CD4-positive, CD25-positive, alpha-beta regulatory T cell (primary cell): ENCODE data around the gene TMEM60. TPM values are rescaled to one million over a fixed set of nuclear protein-coding genes. Genes with fewer than 3 reads are reported as not detected.

Experiments used
- ATAC-seq, 2 donors: fragments of 150-1000 bp; cut with Tn5 transposase; one replicate each; pipeline ENCODE4 v1.10.0; 2021; ENCODE audit warnings: low read depth in 2 of 2, moderate number of reproducible peaks in 2 of 2, moderate library complexity in 1 of 2
- DNase-seq, 3 donors: peaks; one replicate each; pipeline versions ENCODE4 v3.0.0 to v3.0.0-alpha.2; 2012 to 2022; ENCODE audit warnings: mixed read lengths in 1 of 3
- H3K27ac ChIP-seq: one replicate; pipeline ENCODE4 v1.7.0; 2013; ENCODE audit warnings: mild to moderate bottlenecking, low read length; ENCODE audit not compliant: insufficient read depth, poor library complexity, severe bottlenecking
- H3K27me3 ChIP-seq: one replicate; pipeline ENCODE4 v1.7.0; 2013; ENCODE audit warnings: low read length; ENCODE audit not compliant: control insufficient read depth, insufficient read depth
- H3K36me3 ChIP-seq: one replicate; pipeline ENCODE4 v1.7.0; 2013; ENCODE audit warnings: mild to moderate bottlenecking, low read length, moderate library complexity; ENCODE audit not compliant: control insufficient read depth, insufficient read depth
- H3K4me1 ChIP-seq: 2 replicates; pipeline ENCODE4 v1.7.0; 2013; ENCODE audit warnings: mild to moderate bottlenecking, low read length; ENCODE audit not compliant: insufficient read depth, control insufficient read depth, poor library complexity, severe bottlenecking
- H3K4me3 ChIP-seq: one replicate; pipeline ENCODE4 v1.7.0; 2013; ENCODE audit warnings: low read depth, mild to moderate bottlenecking, low read length, moderate library complexity
- H3K9me3 ChIP-seq, 2 experiments: 1 replicate in 1 of 2; 2 replicates in 1 of 2; pipeline ENCODE4 v1.7.0; 2013; ENCODE audit warnings: low read length in 2 of 2, mild to moderate bottlenecking in 1 of 2, moderate library complexity in 1 of 2; ENCODE audit not compliant: control insufficient read depth in 2 of 2
- H3K27ac Mint-ChIP-seq, 3 donors: one replicate each; pipeline ENCODE4 v1.8.0; 2020 to 2022; ENCODE audit warnings: mild to moderate bottlenecking in 3 of 3, mixed read lengths in 3 of 3, moderate library complexity in 2 of 3
- H3K27me3 Mint-ChIP-seq: one replicate; pipeline ENCODE4 v1.8.0; 2022; ENCODE audit warnings: mild to moderate bottlenecking, mixed read lengths
- H3K36me3 Mint-ChIP-seq: one replicate; pipeline ENCODE4 v1.8.0; 2020; ENCODE audit warnings: mixed read lengths
- H3K4me1 Mint-ChIP-seq, 4 donors: one replicate each; pipeline ENCODE4 v1.8.0; 2020 to 2022; ENCODE audit warnings: mixed read lengths in 4 of 4, mild to moderate bottlenecking in 1 of 4
- H3K4me3 Mint-ChIP-seq, 4 donors: one replicate each; pipeline ENCODE4 v1.8.0; 2020 to 2022; ENCODE audit warnings: mild to moderate bottlenecking in 4 of 4, mixed read lengths in 4 of 4, moderate library complexity in 3 of 4
- H3K9me3 Mint-ChIP-seq, 7 donors: one replicate each; pipeline ENCODE4 v1.8.0; 2020 to 2022; ENCODE audit warnings: mixed read lengths in 7 of 7, mild to moderate bottlenecking in 3 of 7, moderate library complexity in 2 of 7
- polyA plus RNA-seq, 4 donors: library from polyadenylated mRNA; unstranded; fragments of 300-500 nt; fragmentation: Illumina TruSeq; gene quantifications; one replicate each; pipeline ENCODE4 v1.2.3, GENCODE V29; 2021
- total RNA-seq: library from RNA; stranded (reverse); gene quantifications from one replicate; pipeline ENCODE4 v1.2.3, GENCODE V29; 2022

TMEM60 gene
- total and polyA plus RNA-seq, 5 donors from 2014 or later, result 5.2 to 76.0 (median 46.5) TPM

DNA sequence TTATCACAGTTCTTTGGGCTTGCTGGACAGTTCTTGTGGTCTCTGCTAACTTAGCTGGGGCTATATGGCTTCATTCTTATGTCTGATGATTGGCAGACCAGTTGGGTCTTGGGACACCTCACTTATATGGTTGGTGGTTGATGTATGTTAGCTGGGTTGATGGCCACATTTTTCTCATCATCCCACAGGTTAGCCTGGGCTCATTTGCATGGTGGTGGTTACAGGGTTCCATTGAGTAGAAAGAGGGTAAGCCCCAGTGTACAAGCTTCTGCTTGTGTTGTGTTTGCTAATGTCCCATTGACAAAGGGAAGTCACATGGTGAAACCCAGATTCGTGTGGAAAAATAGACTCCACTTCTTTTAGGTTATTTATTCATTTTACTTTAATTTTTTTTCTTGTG, 40.6 kb downstream of the TMEM60 start:
- Histone ChIP-seq H3K9me3 (no peaks in the 10 kb centered on the region), H3K36me3 (peaks cover 5% of the 10 kb centered on the region), H3K27ac (no peak overlapping the region), H3K4me3 (no peak overlapping the region), H3K4me1 (peaks cover 19% of the 10 kb centered on the region), H3K27me3 (no peaks in the 10 kb centered on the region)
- peaks cover 43 to 65% (median 53%) of the 10 kb centered on the region in 4 donors for H3K4me1 Mint-ChIP-seq
- no peaks in the 10 kb centered on the region for H3K27me3 Mint-ChIP-seq
- no peaks in the 10 kb centered on the region for H3K9me3 Mint-ChIP-seq
- DNase-seq, result no peak
- ATAC-seq, result peak in 1 of 2 donors; percentile 22
- peak overlapping the region; percentile 27 to 61 (median 49) for H3K27ac Mint-ChIP-seq
- no peaks in the 10 kb centered on the region for H3K36me3 Mint-ChIP-seq
- no peak overlapping the region for H3K4me3 Mint-ChIP-seq

DNA sequence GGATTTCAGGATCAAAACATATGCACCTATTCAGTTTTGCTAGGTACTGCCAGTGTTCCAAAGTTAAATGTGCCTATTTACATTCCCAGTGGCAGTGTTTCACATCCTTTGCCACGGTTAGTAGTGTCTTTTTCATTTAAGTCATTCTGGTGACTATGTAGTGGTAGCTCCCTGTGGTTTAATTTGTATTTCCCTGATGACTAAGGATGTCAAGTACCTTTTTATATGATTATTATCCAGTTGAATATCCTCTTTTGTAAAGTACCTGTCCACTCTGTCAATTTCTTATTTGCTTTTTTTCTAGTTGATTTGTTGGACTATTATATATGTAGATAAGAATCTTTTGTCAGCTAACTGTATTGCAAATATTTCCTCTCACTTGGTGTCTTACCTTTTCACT, 45.1 kb downstream of the TMEM60 start:
- Histone ChIP-seq H3K36me3 (peaks cover 24% of the 10 kb centered on the region), H3K27ac (no peak overlapping the region), H3K4me3 (no peak overlapping the region), H3K9me3 (no peaks in the 10 kb centered on the region), H3K4me1 (peaks cover 8% of the 10 kb centered on the region), H3K27me3 (no peaks in the 10 kb centered on the region)
- Mint-ChIP-seq H3K4me1 (peaks cover 37 to 69% (median 55%) of the 10 kb centered on the region in 4 donors), H3K36me3 (peaks cover 10% of the 10 kb centered on the region), H3K4me3 (no peak overlapping the region), H3K27ac (peak overlapping the region; percentile 59 to 74 (median 68)), H3K9me3 (no peaks in the 10 kb centered on the region), H3K27me3 (no peaks in the 10 kb centered on the region)
- ATAC-seq (no peak), DNase-seq (no peak)

DNA sequence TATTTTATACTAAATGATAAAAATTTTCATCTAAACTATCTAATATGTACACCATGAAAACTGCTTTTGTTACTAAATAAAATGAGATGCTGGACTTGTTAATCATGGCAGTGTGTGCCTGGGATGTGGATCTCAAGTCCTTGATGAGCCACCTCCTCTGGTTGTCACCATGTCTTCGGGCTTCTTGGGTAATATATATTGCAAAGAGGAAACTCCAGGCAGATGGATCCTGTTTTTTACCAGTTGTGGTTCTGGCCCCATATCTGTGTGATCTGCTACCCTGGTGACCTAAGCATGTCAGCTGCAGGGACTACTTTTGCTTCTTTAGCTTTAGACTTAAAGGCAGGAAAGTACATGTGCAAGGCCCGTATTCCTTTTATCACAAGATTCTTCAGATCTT, 46.2 kb downstream of the TMEM60 start:
- no peak overlapping the region for H3K27ac ChIP-seq
- Mint-ChIP-seq H3K4me1 (peaks cover 39 to 72% (median 56%) of the 10 kb centered on the region in 4 donors), H3K27me3 (no peaks in the 10 kb centered on the region), H3K36me3 (peaks cover 15% of the 10 kb centered on the region), H3K4me3 (peak overlapping the region in 1 of 4 donors; percentile 3), H3K27ac (peak overlapping the region; percentile 22 to 59 (median 37)), H3K9me3 (no peaks in the 10 kb centered on the region)
- H3K27me3 ChIP-seq, result no peaks in the 10 kb centered on the region
- no peaks in the 10 kb centered on the region for H3K9me3 ChIP-seq
- DNase-seq (no peak), ATAC-seq (no peak)
- peaks cover 24% of the 10 kb centered on the region for H3K36me3 ChIP-seq
- H3K4me1 ChIP-seq, result peaks cover 12% of the 10 kb centered on the region
- no peak overlapping the region for H3K4me3 ChIP-seq

DNA sequence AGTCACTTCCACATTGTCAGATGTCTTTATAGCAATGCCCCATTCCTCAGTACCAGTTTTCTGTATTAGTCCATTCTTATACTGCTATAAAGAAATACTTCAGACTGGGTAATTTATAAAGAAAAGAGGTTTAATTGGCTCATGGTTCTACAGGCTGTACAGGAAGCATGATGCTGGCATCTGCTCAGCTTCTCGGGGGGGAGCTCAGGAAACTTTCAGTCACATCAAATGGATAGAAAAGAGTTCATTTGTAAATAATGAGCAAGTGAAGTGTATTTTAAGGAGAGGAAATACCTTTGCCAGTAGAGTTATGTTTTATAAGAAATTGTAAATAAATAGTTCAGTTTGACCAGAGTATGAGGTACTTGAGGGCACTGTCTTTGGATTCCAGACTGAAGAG, 50.5 kb downstream of the TMEM60 start:
- Histone ChIP-seq H3K4me3 (no peak overlapping the region), H3K27me3 (no peaks in the 10 kb centered on the region), H3K36me3 (peaks cover 24% of the 10 kb centered on the region), H3K27ac (no peak overlapping the region), H3K4me1 (peaks cover 5% of the 10 kb centered on the region), H3K9me3 (no peaks in the 10 kb centered on the region)
- Mint-ChIP-seq H3K27ac (peak overlapping the region; percentile 53 to 81 (median 74)), H3K4me3 (no peak overlapping the region), H3K9me3 (no peaks in the 10 kb centered on the region), H3K36me3 (peaks cover 36% of the 10 kb centered on the region), H3K4me1 (peaks cover 24 to 66% (median 48%) of the 10 kb centered on the region in 4 donors), H3K27me3 (no peaks in the 10 kb centered on the region)
- DNase-seq (no peak), ATAC-seq (no peak)

DNA sequence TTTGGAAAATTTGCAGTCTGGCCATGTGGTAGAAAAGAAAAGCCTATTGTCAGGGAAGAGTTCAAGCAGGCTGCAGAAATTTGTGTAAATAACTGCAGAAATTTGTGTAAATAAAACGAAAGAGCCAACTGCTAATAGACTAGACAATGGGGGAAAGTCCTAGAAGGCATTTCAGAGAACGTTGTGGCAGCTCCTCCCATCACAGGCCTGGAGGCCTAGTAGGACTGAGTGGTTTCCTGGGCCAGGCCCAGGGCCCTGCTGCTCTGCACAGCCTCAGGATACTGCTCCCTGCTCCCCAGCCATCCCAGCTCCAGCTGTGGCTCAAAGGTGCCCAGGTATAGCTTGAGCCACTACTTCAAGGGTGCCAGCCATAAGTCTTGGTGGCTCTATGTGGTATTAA, 51.1 kb downstream of the TMEM60 start:
- no peak overlapping the region for H3K4me3 ChIP-seq
- Mint-ChIP-seq H3K27me3 (no peaks in the 10 kb centered on the region), H3K4me1 (peaks cover 21 to 60% (median 45%) of the 10 kb centered on the region in 4 donors), H3K9me3 (no peaks in the 10 kb centered on the region), H3K36me3 (peaks cover 36% of the 10 kb centered on the region), H3K4me3 (no peak overlapping the region), H3K27ac (peak overlapping the region; percentile 52 to 81 (median 53))
- peaks cover 20% of the 10 kb centered on the region for H3K36me3 ChIP-seq
- H3K27me3 ChIP-seq, result no peaks in the 10 kb centered on the region
- H3K27ac ChIP-seq, result no peak overlapping the region
- H3K4me1 ChIP-seq, result peaks cover 5% of the 10 kb centered on the region
- ATAC-seq (no peak), DNase-seq (no peak)
- no peaks in the 10 kb centered on the region for H3K9me3 ChIP-seq

DNA sequence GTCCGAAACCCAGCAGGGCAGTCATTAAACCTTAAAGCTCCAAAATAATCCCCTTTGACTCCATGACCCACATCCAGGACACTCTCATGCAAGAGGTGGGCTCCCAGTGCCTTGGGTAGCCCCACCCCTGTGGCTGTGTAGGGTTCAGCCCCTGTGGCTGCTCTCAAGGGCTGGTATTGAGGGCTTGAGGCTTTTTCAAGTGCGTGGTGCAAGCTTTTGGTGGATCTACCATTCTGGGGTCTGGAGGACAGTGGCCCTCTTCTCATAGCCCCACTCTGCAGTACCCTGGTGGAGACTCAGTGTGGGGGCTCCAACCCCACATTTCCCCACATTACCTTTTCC, 51.4 kb downstream of the TMEM60 start:
- peaks cover 37% of the 10 kb centered on the region for H3K36me3 Mint-ChIP-seq
- DNase-seq (no peak), ATAC-seq (no peak)
- H3K4me1 ChIP-seq, result peaks cover 5% of the 10 kb centered on the region
- no peak overlapping the region for H3K4me3 Mint-ChIP-seq
- peaks cover 18 to 57% (median 42%) of the 10 kb centered on the region in 4 donors for H3K4me1 Mint-ChIP-seq
- H3K27me3 ChIP-seq, result no peaks in the 10 kb centered on the region
- H3K9me3 Mint-ChIP-seq, result no peaks in the 10 kb centered on the region
- H3K27ac Mint-ChIP-seq, result peak overlapping the region in 2 of 3 donors; percentile 52 to 81
- peaks cover 19% of the 10 kb centered on the region for H3K36me3 ChIP-seq
- no peaks in the 10 kb centered on the region for H3K27me3 Mint-ChIP-seq
- no peaks in the 10 kb centered on the region for H3K9me3 ChIP-seq
- no peak overlapping the region for H3K27ac ChIP-seq
- H3K4me3 ChIP-seq, result no peak overlapping the region

DNA sequence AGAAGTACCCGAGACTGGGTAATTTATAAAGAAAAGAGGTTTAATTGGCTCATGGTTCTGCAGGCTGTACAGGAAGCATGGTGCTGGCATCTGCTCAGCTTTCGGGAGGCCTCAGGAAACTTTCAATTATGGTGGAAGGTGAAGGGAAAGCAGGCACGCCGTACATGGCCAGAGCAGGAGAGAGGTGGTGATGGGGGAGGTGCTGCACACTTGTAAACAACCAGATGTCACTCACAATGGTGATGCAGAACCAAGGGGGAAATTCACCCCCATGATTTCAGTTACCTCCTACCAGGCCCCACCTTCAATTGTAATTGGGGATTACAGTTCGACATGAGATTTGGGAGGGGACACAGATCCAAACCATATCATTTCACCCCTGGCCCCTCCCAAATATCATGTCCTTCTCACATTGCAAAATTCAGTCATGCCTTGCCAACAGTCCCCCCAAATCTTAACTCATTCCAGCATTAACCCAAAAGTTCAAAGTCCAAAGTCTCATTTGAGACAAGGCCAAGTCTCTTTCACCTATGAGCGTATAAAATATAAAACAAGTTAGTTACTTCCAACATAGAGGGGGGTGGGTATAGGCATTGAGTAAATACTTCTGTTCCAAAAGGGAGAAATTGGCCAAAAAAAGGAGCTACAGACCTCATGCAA, 51.9 kb downstream of the TMEM60 start:
- no peak overlapping the region for H3K4me3 Mint-ChIP-seq
- H3K4me1 Mint-ChIP-seq, result peaks cover 18 to 53% (median 40%) of the 10 kb centered on the region in 4 donors
- peak overlapping the region in 2 of 3 donors; percentile 79 to 81 for H3K27ac Mint-ChIP-seq

DNA sequence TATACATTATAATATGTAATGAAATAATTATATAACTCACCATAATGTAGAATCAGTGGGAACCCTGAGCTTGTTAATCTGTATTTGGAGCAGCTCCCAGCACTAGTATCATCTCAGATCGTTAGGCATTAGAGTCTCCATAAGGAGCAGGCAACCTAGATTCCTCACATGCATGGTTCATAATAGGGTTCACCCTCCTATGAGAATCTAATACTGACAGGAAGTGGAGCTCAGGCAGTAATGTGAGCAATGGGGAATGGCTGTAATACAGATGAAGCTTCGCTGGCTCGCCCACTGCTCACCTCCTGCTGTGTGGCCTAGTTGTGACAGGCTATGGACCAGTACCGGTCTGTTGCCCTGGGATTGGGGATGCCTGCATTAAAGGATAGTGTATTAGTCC, 52.5 kb downstream of the TMEM60 start:
- peak overlapping the region in 2 of 3 donors; percentile 79 to 81 for H3K27ac Mint-ChIP-seq
- Histone ChIP-seq H3K36me3 (peaks cover 15% of the 10 kb centered on the region), H3K27me3 (no peaks in the 10 kb centered on the region), H3K27ac (no peak overlapping the region), H3K9me3 (no peaks in the 10 kb centered on the region), H3K4me1 (peaks cover 5% of the 10 kb centered on the region), H3K4me3 (no peak overlapping the region)
- DNase-seq (no peak), ATAC-seq (no peak)
- H3K4me1 Mint-ChIP-seq, result peaks cover 18 to 51% (median 37%) of the 10 kb centered on the region in 4 donors
- H3K27me3 Mint-ChIP-seq, result no peaks in the 10 kb centered on the region
- no peaks in the 10 kb centered on the region for H3K9me3 Mint-ChIP-seq
- peaks cover 39% of the 10 kb centered on the region for H3K36me3 Mint-ChIP-seq
- no peak overlapping the region for H3K4me3 Mint-ChIP-seq

More for the DNA sequence above, 51.9 kb downstream of the TMEM60 start:
- peaks cover 39% of the 10 kb centered on the region for H3K36me3 Mint-ChIP-seq
- Histone ChIP-seq H3K4me1 (peaks cover 5% of the 10 kb centered on the region), H3K27me3 (no peaks in the 10 kb centered on the region), H3K36me3 (peaks cover 17% of the 10 kb centered on the region), H3K27ac (no peak overlapping the region), H3K9me3 (no peaks in the 10 kb centered on the region), H3K4me3 (no peak overlapping the region)
- H3K27me3 Mint-ChIP-seq, result no peaks in the 10 kb centered on the region
- ATAC-seq, result no peak
- no peak for DNase-seq
- no peaks in the 10 kb centered on the region for H3K9me3 Mint-ChIP-seq
